Pancreas (tissue), 10 donors: ENCODE data around the gene FAM3C. TPM values are rescaled to one million over a fixed set of nuclear protein-coding genes. Genes with fewer than 3 reads are reported as not detected.

Experiments used
- ATAC-seq, 4 donors: fragments of 200-7000 bp; cut with Tn5 transposase; one replicate each; pipeline versions ENCODE4 v1.8.0 to v1.9.1; 2020; ENCODE audit warnings: mild to moderate bottlenecking in 4 of 4, moderate library complexity in 4 of 4
- DNase-seq, 6 donors: peaks; one replicate each; pipeline ENCODE4 v3.0.0-alpha.2; 2020
- FAIRE-seq: peaks from 2 replicates; lab custom pipeline; 2012; peaks lifted over from hg19 to GRCh38; lab: Jason Lieb, UNC
- H3K27ac ChIP-seq, 4 donors: fragments of 200-600 bp; sonication (generic); 1 replicate in 3 of 4; 2 replicates in 1 of 4; pipeline versions ENCODE4 v1.5.0 to v1.8.0; 2020
- H3K27me3 ChIP-seq, 4 donors: fragments of 200-600 bp; one replicate each; pipeline ENCODE4 v1.8.0; 2021
- H3K36me3 ChIP-seq, 3 donors: fragments of 200-600 bp; sonication (generic) in 1 of 3; one replicate each; pipeline versions ENCODE4 v1.5.0 to v1.8.0; 2020 to 2021
- H3K4me1 ChIP-seq, 3 donors: fragments of 200-600 bp; one replicate each; pipeline ENCODE4 v1.8.0; 2021
- H3K4me3 ChIP-seq, 4 donors: fragments of 200-600 bp; sonication (generic) in 2 of 4; one replicate each; pipeline versions ENCODE4 v1.5.0 to v1.8.0; 2020 to 2021
- H3K9me3 ChIP-seq, 4 donors: fragments of 200-600 bp; one replicate each; pipeline ENCODE4 v1.8.0; 2021
- WGBS, 2 donors: extraction: QIAGEN DNeasy Blood & Tissue Kit; methylation state at CpG; one replicate each; pipeline ENCODE4 v1.1.7; 2013; 5-methylcytosine and 5-hydroxymethylcytosine counted together
- intact Hi-C, 3 donors: fragments of 100-400 bp; cut with DNase I; formaldehyde crosslinking; loops; one replicate each; pipeline versions ENCODE4 v1.11.1 to v1.14.2; 2022
- polyA plus RNA-seq, 2 donors: library from polyadenylated mRNA; stranded (reverse); fragments of 200-250 nt; gene quantifications; one replicate each; pipeline ENCODE4 v1.2.3, GENCODE V29; 2013
- total RNA-seq, 6 donors: library from RNA; stranded (reverse); fragmentation: NEBNext Ultra II Directional in 4 of 6; extraction: Animal tissue kit (Norgen Biotek cat#: 25700) in 4 of 6; gene quantifications; one replicate each; pipeline versions ENCODE4 v1.2.1 to v1.2.4, GENCODE V29; 2021 to 2023
- TF ChIP-seq, protein P1 (sequence below), 4 donors: fragments of 200-600 bp; sonication (generic) in 3 of 4; IDR thresholded peaks; one replicate each; pipeline versions ENCODE4 v1.5.0 to v1.8.0; 2021; ENCODE audit warnings: antibody characterized with exemption in 4 of 4
- donor health status: healthy with polysubstance abuse.
- donor health status: DM: no; HTN: no; CAD: no; lungs with moderate emphysema.
- donor health status: DM: no; HTN: no; CAD: no.
- donor health status: control.
- donor health status: control.
- donor health status: Bipolar disorder and iron deficiency.
- donor health status: DM: yes; HTN: yes; CAD: no.
- donor health status: DM: no; HTN: no; CAD: no.
- donor health status: DM: no; HTN: no; CAD: no.
- donor health status: DM: yes; HTN: yes; CAD: no.

FAM3C gene
- total and polyA plus RNA-seq, 8 donors, result 18.2 to 43.6 (median 37.4) TPM

DNA sequence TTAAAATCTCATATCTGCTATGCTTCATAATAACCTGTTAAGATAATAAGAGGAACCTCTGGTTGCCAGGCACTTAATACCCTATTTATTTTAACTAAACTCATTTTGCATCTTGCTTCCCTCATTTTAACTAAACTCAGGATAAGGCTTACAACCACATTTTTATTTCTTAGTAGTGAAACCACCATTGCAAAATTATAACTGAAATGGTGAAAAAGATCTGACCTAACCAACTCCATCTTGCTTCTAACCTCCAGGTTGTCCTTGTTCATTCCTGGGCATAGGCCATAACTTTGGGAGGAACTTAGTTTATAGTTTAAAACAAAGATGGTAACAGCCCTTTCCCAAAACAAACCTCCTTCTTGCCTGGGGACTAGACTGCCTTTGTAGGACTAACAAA lies 6.0 kb downstream of the FAM3C start:
- Histone ChIP-seq H3K4me1 (peaks cover 27 to 42% (median 28%) of the 10 kb centered on the region in 3 donors), H3K27ac (no peak overlapping the region), H3K9me3 (no peaks in the 10 kb centered on the region), H3K27me3 (no peaks in the 10 kb centered on the region), H3K36me3 (no peaks in the 10 kb centered on the region), H3K4me3 (no peak overlapping the region)
- FAIRE-seq (no peak), ATAC-seq (no peak), DNase-seq (no peak)
- TF ChIP-seq, protein P1, sequence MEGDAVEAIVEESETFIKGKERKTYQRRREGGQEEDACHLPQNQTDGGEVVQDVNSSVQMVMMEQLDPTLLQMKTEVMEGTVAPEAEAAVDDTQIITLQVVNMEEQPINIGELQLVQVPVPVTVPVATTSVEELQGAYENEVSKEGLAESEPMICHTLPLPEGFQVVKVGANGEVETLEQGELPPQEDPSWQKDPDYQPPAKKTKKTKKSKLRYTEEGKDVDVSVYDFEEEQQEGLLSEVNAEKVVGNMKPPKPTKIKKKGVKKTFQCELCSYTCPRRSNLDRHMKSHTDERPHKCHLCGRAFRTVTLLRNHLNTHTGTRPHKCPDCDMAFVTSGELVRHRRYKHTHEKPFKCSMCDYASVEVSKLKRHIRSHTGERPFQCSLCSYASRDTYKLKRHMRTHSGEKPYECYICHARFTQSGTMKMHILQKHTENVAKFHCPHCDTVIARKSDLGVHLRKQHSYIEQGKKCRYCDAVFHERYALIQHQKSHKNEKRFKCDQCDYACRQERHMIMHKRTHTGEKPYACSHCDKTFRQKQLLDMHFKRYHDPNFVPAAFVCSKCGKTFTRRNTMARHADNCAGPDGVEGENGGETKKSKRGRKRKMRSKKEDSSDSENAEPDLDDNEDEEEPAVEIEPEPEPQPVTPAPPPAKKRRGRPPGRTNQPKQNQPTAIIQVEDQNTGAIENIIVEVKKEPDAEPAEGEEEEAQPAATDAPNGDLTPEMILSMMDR (IDR thresholded peaks at IDR 0.05), result no peak
- intact Hi-C loops, result no loop called here

- H3K4me3 ChIP-seq, result no peak overlapping the region
- no peak overlapping the region for H3K27ac ChIP-seq
- no peak for DNase-seq
- no peak for FAIRE-seq
- no peaks in the 10 kb centered on the region for H3K27me3 ChIP-seq
- 63 to 72% methylated on average over 1 of the region's 1 CpG for WGBS, 2 donors
- ATAC-seq, result no peak
- H3K36me3 ChIP-seq, result no peaks in the 10 kb centered on the region
- H3K4me1 ChIP-seq, result peaks cover 29 to 37% (median 33%) of the 10 kb centered on the region in 3 donors
- intact Hi-C loops, result no loop called here
- TF ChIP-seq, protein P1 (IDR thresholded peaks at IDR 0.05), result no peak
- no peaks in the 10 kb centered on the region for H3K9me3 ChIP-seq
Measured at GRCh38 chr7:121388950-121389349, 7.2 kb downstream of the FAM3C start.

- Histone ChIP-seq H3K27ac (peak overlapping the region in 2 of 4 donors; percentile 22 to 51), H3K4me1 (peaks cover 30 to 43% (median 40%) of the 10 kb centered on the region in 3 donors)
- no peak for FAIRE-seq
Measured at GRCh38 chr7:121385800-121386179, 10.3 kb downstream of the FAM3C start.

DNA sequence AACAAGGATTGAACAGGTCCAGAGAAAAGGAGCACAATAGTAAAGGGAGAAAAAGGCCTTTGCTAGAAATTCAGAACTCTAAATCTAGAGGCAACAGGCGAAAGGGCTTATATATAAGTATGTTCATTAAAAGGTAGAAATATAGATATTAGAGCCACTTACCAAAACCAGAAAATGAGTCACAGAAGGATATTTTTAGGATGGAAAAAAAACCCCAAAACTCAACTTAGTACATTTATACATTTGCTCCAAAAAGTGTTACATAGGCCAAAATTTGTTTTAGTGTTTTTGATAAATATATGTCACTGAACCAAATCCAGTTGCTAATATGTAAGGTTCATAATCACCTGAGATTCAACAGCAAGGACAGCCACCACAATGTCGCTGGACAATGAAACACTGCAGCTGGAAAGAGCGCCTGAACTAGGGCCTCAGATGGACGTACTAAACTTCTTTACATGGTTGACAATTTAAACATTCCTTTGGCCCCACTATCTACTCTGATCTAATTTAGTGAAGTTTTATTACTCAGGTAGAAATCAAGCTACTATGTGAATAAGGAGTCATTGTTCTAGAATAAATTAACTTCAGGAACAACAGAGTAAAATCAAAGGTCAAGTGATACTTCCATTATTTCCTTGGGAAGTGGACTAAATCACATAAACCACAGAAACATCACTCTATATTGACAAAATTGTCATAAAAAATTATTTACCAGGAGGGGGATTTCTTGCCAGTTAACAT lies 10.9 kb downstream of the FAM3C start:
- DNase-seq (no peak), ATAC-seq (peak in 1 of 4 donors; percentile 21), FAIRE-seq (no peak)
- TF ChIP-seq, protein P1 (IDR thresholded peaks at IDR 0.05), result no peak
- Histone ChIP-seq H3K4me1 (peaks cover 30 to 48% (median 40%) of the 10 kb centered on the region in 3 donors), H3K9me3 (no peaks in the 10 kb centered on the region), H3K27ac (peak overlapping the region in 2 of 4 donors; percentile 51 to 61), H3K36me3 (no peaks in the 10 kb centered on the region), H3K27me3 (no peaks in the 10 kb centered on the region), H3K4me3 (no peak overlapping the region)
- 72 to 73% methylated on average over 4 of the region's 4 CpGs for WGBS, 2 donors
- intact Hi-C loops, result no loop called here

More at GRCh38 chr7:121385800-121386179, 10.3 kb downstream of the FAM3C start:
- DNase-seq, result no peak
- ATAC-seq, result peak; percentile 49 to 82 (median 73)
- Histone ChIP-seq H3K9me3 (no peaks in the 10 kb centered on the region), H3K36me3 (no peaks in the 10 kb centered on the region), H3K27me3 (no peaks in the 10 kb centered on the region), H3K4me3 (no peak overlapping the region)
- WGBS, 2 donors, result 19 to 24% methylated on average over 1 of the region's 1 CpG
- intact Hi-C loops, result no loop called here
- TF ChIP-seq, protein P1 (IDR thresholded peaks at IDR 0.05), result no peak

DNA sequence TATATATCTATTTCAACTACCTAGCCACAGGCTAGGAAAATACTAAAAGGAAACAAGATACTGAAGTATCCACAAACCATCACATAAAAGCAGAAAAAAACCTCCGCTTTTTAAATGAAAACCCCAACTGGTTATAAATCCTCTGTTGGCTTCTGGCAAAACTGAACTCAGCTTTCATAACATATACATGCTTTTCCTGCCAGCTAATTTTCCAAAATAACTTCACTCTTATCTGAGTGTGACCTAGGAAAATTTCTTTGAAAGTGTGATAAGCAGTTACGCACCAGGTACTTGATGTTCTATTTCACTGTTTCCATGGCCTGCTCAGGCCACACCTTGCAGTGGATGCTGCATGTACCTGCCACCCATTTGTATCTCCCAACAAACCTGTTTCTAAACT lies 11.8 kb downstream of the FAM3C start:
- peak overlapping the region in 3 of 4 donors; percentile 3 to 61 (median 25) for H3K27ac ChIP-seq
- peaks cover 30 to 50% (median 40%) of the 10 kb centered on the region in 3 donors for H3K4me1 ChIP-seq
- H3K9me3 ChIP-seq, result no peaks in the 10 kb centered on the region
- FAIRE-seq, result no peak
- WGBS, 2 donors, result 24 to 30% methylated on average over 2 of the region's 2 CpGs
- no peak for DNase-seq
- ATAC-seq, result peak; percentile 83 to 94 (median 90)
- no peaks in the 10 kb centered on the region for H3K27me3 ChIP-seq
- intact Hi-C loops, result no loop called here
- no peaks in the 10 kb centered on the region for H3K36me3 ChIP-seq
- no peak overlapping the region for H3K4me3 ChIP-seq
- TF ChIP-seq, protein P1 (IDR thresholded peaks at IDR 0.05), result no peak
